Small intestine (tissue), 7 donors: ENCODE measurements around the gene DAG1. TPM values are rescaled to one million over a fixed set of nuclear protein-coding genes. Genes with fewer than 3 reads are reported as not detected.
"Not testable (repeated sequence)": the region's sequence is repeated elsewhere in the genome, so short reads cannot be mapped to it uniquely, and the experiment has no call there.

ENCODE experiments used
- DNase-seq, 2 donors: peaks; one replicate each; pipeline versions ENCODE4 v3.0.0 to v3.0.0-alpha.2; 2013
- FAIRE-seq: peaks from 2 replicates; lab custom pipeline; 2012; peaks lifted over from hg19 to GRCh38; lab: Jason Lieb, UNC
- H3K27ac ChIP-seq, 3 donors: one replicate each; pipeline ENCODE4 v1.5.1; 2013; ENCODE audit warnings: low read length in 2 of 3, mild to moderate bottlenecking in 2 of 3, control low read depth in 1 of 3, inconsistent platforms in 1 of 3, low read depth in 1 of 3, moderate library complexity in 1 of 3
- H3K27me3 ChIP-seq, 3 donors: one replicate each; pipeline ENCODE4 v1.6.1; 2013; ENCODE audit warnings: low read length in 3 of 3, inconsistent platforms in 1 of 3; ENCODE audit not compliant: control insufficient read depth in 3 of 3, insufficient read depth in 3 of 3
- H3K36me3 ChIP-seq, 3 donors: one replicate each; pipeline ENCODE4 v1.6.1; 2013; ENCODE audit warnings: low read length in 3 of 3, inconsistent platforms in 1 of 3, low read depth in 1 of 3, mild to moderate bottlenecking in 1 of 3, moderate library complexity in 1 of 3; ENCODE audit not compliant: control insufficient read depth in 3 of 3, insufficient read depth in 2 of 3
- H3K4me1 ChIP-seq, 3 donors: one replicate each; pipeline ENCODE4 v1.6.1; 2013; ENCODE audit warnings: low read length in 2 of 3, inconsistent platforms in 1 of 3, low read depth in 1 of 3, mild to moderate bottlenecking in 1 of 3, moderate library complexity in 1 of 3; ENCODE audit not compliant: control insufficient read depth in 3 of 3, insufficient read depth in 2 of 3
- H3K4me3 ChIP-seq, 3 donors: one replicate each; pipeline ENCODE4 v1.5.1; 2013; ENCODE audit warnings: low read length in 3 of 3, control low read depth in 1 of 3, inconsistent platforms in 1 of 3, low read depth in 1 of 3, mild to moderate bottlenecking in 1 of 3, moderate library complexity in 1 of 3
- H3K9me3 ChIP-seq, 2 donors: one replicate each; pipeline ENCODE4 v1.6.1; 2013; ENCODE audit warnings: low read depth in 1 of 2, low read length in 1 of 2; ENCODE audit not compliant: control insufficient read depth in 2 of 2, insufficient read depth in 1 of 2
- WGBS, 3 donors: extraction: QIAGEN DNeasy Blood & Tissue Kit; methylation state at CpG; one replicate each; pipeline ENCODE4 v1.1.7; 2013; 5-methylcytosine and 5-hydroxymethylcytosine counted together
- polyA plus RNA-seq, 4 donors: library from polyadenylated mRNA; stranded (reverse) in 3 of 4; unstranded in 1 of 4; fragments of 200-250 nt in 3 of 4; fragments of 120-200 nt in 1 of 4; gene quantifications; one replicate each; pipeline versions ENCODE4 v1.2.1 to v1.2.3, GENCODE V29; 2013
- donor health status: healthy with polysubstance abuse.
- donor health status: control.
- donor health status: control.
- donor health status: Bipolar disorder and iron deficiency.
- donor health status: healthy.

The DAG1 gene
- polyA plus RNA-seq, 4 donors = 3.8 to 42.6 (median 23.8) TPM

- FAIRE-seq (no peak), DNase-seq (no peak)
- no peak overlapping the region for H3K27ac ChIP-seq
- H3K4me1 ChIP-seq = peaks cover 0 to 2% (median 0%) of the 10 kb centered on the region in 3 donors
- no peaks in the 10 kb centered on the region for H3K27me3 ChIP-seq
- no peak overlapping the region for H3K4me3 ChIP-seq
- no peaks in the 10 kb centered on the region for H3K9me3 ChIP-seq
- H3K36me3 ChIP-seq = peaks cover 0 to 32% (median 5%) of the 10 kb centered on the region in 3 donors
Observed at GRCh38 chr3:49482766-49483165, 12.7 kb downstream of the DAG1 start.

DNA sequence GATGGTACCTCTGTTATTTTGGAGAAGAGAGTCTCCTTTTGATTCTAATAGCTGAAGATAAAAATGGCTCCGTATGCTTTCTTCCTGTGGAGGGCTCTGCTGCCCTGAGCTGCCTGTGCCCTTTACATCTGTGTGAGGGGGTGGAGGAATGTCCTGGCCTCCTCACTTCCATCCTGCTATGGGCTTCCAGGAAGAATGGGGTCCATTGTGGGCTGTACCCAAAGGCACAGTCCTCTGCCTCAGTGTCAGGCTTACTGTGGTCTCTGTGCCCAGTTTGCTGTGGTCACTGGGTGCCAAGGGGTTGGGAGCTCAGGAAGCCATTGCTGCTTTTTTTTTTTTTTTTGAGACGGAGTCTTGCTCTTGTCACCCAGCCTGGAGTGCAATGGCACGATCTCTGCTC is 14.4 kb downstream of the DAG1 start:
- Histone ChIP-seq H3K9me3 (no peaks in the 10 kb centered on the region), H3K4me1 (peaks cover 0 to 2% (median 0%) of the 10 kb centered on the region in 3 donors), H3K4me3 (no peak overlapping the region), H3K27ac (no peak overlapping the region), H3K36me3 (peaks cover 0 to 24% (median 0%) of the 10 kb centered on the region in 3 donors), H3K27me3 (no peaks in the 10 kb centered on the region)
- no peak for FAIRE-seq
- DNase-seq = no peak
- WGBS, 3 donors = 75 to 90% (median 84%) methylated on average over 2 to 3 of the region's 3 CpGs

DNA sequence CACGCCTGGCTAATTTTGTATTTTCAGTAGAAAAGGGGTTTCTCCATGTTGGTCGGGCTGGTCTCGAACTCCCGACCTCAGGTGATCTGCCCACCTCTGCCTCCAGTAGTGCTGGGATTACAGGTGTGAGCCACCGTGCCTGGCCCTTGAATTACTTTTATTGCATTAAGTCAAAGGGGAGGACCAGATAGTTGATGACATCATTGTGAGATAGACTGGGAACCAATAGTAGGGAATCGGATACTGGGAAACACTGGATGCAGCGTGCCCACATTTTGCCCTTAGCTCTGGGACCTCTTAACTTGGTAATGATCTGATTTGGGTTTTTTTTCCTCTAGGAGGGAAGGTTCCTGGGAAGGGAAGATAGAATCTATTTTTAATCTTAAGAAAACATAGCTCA is 19.2 kb downstream of the DAG1 start:
- Histone ChIP-seq H3K27ac (no peak overlapping the region), H3K36me3 (peaks cover 0 to 39% (median 0%) of the 10 kb centered on the region in 3 donors), H3K27me3 (no peaks in the 10 kb centered on the region), H3K4me1 (peaks cover 0 to 2% (median 0%) of the 10 kb centered on the region in 3 donors), H3K4me3 (no peak overlapping the region), H3K9me3 (no peaks in the 10 kb centered on the region)
- DNase-seq (no peak), FAIRE-seq (no peak)
- WGBS, 3 donors = 86 to 92% (median 91%) methylated on average over 7 of the region's 7 CpGs

GRCh38 chr3:49492969-49493368 is 22.9 kb downstream of the DAG1 start:
- H3K4me1 ChIP-seq = peaks cover 0 to 4% (median 3%) of the 10 kb centered on the region in 3 donors
- no peaks in the 10 kb centered on the region for H3K9me3 ChIP-seq
- no peak overlapping the region for H3K4me3 ChIP-seq
- no peaks in the 10 kb centered on the region for H3K27me3 ChIP-seq
- DNase-seq (no peak), FAIRE-seq (no peak)
- peaks cover 0 to 36% (median 0%) of the 10 kb centered on the region in 3 donors for H3K36me3 ChIP-seq
- no peak overlapping the region for H3K27ac ChIP-seq
- 94 to 97% (median 97%) methylated on average over 3 to 4 of the region's 4 CpGs for WGBS, 3 donors

DNA sequence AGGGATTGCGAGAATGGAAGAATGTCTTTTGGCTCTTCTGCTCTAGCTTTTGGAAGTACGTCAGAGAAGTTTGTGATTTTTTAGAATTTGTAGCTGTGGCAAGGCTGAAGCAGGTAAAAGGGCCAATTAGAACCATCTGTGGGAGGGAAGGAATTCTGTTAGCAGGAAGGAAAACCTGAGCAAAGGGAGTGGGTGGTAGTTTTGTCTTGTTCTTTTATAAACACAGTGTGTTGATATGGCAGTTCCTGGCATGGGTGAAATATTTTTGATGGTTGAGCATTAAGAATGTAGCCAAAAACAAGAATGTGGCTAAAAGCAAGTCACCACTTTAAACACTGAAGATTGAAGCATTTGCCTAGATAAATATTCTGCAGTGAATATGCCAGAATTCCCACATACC is 23.8 kb downstream of the DAG1 start:
- 84 to 94% (median 94%) methylated on average over 2 of the region's 2 CpGs for WGBS, 3 donors
- no peak for DNase-seq
- no peak overlapping the region for H3K27ac ChIP-seq

DNA sequence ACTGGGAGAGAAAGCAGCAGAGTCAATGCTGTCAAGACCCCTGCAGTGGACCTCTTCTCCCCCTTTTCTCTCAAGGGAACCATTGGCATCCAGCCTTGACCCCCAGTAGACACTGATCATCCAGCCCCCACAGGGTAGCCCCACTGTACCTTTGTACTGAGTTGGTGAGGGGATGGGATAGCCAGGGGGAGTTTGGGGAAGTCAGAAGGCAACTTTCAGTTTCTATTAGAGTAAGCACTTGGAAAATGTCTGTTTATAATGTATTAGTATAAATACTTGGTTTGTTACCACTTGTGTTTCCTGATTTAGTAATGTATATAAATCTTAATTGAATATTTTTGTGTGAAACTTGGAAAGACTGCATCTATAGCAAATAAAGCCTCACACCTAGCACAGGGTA is 25.0 kb downstream of the DAG1 start:
- no peaks in the 10 kb centered on the region for H3K27me3 ChIP-seq
- H3K27ac ChIP-seq = peak overlapping the region in 1 of 3 donors; percentile 62
- H3K9me3 ChIP-seq = no peaks in the 10 kb centered on the region
- H3K4me1 ChIP-seq = peaks cover 3 to 13% (median 6%) of the 10 kb centered on the region in 3 donors
- no peak for FAIRE-seq
- H3K4me3 ChIP-seq = no peak overlapping the region
- peaks cover 0 to 25% (median 0%) of the 10 kb centered on the region in 3 donors for H3K36me3 ChIP-seq
- no peak for DNase-seq

More for the DNA sequence above, 23.8 kb downstream of the DAG1 start:
- Histone ChIP-seq H3K4me3 (no peak overlapping the region), H3K36me3 (peaks cover 0 to 32% (median 0%) of the 10 kb centered on the region in 3 donors), H3K27me3 (no peaks in the 10 kb centered on the region), H3K9me3 (no peaks in the 10 kb centered on the region), H3K4me1 (peaks cover 0 to 11% (median 6%) of the 10 kb centered on the region in 3 donors)
- no peak for FAIRE-seq

GRCh38 chr3:49496845-49497244 is 26.8 kb downstream of the DAG1 start:
- FAIRE-seq, H3K27ac ChIP-seq, H3K27me3 ChIP-seq, H3K4me3 ChIP-seq, H3K9me3 ChIP-seq, DNase-seq: not testable (repeated sequence)
- peaks cover 5 to 27% (median 18%) of the 10 kb centered on the region in 3 donors for H3K4me1 ChIP-seq
- WGBS, 3 donors = 98 to 99% (median 99%) methylated on average over 4 of the region's 4 CpGs
- peaks cover 0 to 16% (median 0%) of the 10 kb centered on the region in 3 donors for H3K36me3 ChIP-seq

DNA sequence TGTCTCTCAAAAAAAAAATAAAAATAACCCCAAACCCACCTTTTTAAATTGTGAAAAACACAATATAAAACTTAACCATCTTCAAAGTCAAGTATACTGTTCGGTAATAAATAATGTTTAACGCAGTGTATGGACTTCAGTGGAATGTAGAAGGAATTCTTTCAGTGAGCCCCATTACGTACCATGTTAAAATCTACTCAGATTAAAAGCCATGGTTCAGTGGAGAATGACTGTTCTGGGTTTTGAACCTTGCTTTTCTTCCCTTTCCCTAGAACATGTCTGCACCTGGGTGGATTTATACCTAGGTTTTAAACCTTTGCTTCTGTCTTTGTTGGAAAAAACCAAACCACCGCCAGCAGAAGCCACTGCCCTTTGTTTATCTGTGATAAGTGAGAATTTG is 27.5 kb downstream of the DAG1 start:
- Histone ChIP-seq H3K4me1 (peaks cover 5 to 27% (median 18%) of the 10 kb centered on the region in 3 donors), H3K4me3 (no peak overlapping the region), H3K36me3 (peaks cover 0 to 15% (median 0%) of the 10 kb centered on the region in 3 donors), H3K27me3 (no peaks in the 10 kb centered on the region), H3K27ac (no peak overlapping the region), H3K9me3 (no peaks in the 10 kb centered on the region)
- no peak for FAIRE-seq
- WGBS, 3 donors = 92 to 95% (median 94%) methylated on average over 4 of the region's 4 CpGs
- DNase-seq = no peak

DNA sequence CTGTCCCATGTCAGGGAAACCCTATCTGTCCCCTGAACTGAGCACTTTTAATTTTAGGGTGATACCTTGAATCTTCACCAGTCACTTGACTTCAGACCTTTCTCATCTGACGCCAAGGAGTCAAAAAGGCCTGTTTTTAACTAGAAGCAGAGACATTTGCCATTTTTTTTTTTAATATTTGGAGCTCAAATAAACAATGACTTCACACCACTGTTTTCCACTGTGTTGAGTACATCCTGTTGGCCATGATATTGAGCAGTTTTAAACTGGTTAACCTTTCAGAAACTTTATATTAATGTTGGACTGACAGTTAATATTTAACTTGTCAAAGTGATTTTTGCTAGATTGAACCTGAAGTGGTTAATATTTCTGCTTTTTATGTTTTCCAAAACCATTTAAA is 28.2 kb downstream of the DAG1 start:
- DNase-seq = no peak
- H3K4me3 ChIP-seq = no peak overlapping the region
- peak overlapping the region in 1 of 3 donors; percentile 1 for H3K27ac ChIP-seq
- H3K4me1 ChIP-seq = peaks cover 5 to 27% (median 18%) of the 10 kb centered on the region in 3 donors
- no peaks in the 10 kb centered on the region for H3K9me3 ChIP-seq
- H3K27me3 ChIP-seq = no peaks in the 10 kb centered on the region
- H3K36me3 ChIP-seq = peaks cover 0 to 13% (median 0%) of the 10 kb centered on the region in 3 donors
- 65 to 92% (median 69%) methylated on average over 1 of the region's 1 CpG for WGBS, 3 donors
- no peak for FAIRE-seq
